A549 (cell line): ENCODE results near the gene RBM7.

Experiments
- JUNB ChIP-seq: fragments of >200 bp; sonication (Bioruptor Twin); formaldehyde crosslinking; IDR thresholded peaks from 2 replicates; pipeline ENCODE4 v1.6.1; 2016
- POLR2A ChIP-seq: IDR thresholded peaks from 2 replicates; pipeline ENCODE4 v1.6.1; 2012; ENCODE audit warnings: mild to moderate bottlenecking, low read length
- RAD21 ChIP-seq, 2 experiments: fragments of >200 bp in 1 of 2; sonication (Bioruptor Twin) in 1 of 2; formaldehyde crosslinking in 1 of 2; IDR thresholded peaks in 1 of 2; conservative IDR thresholded peaks in 1 of 2; 2 replicates in 1 of 2; 3 replicates in 1 of 2; pipeline ENCODE4 v1.6.1; 2012 to 2018; ENCODE audit warnings: inconsistent platforms in 1 of 2
- RCOR1 ChIP-seq: fragments of 150-350 bp; IDR thresholded peaks from 2 replicates; pipeline ENCODE4 v1.6.1; 2014; ENCODE audit warnings: antibody characterized with exemption, low read length, low read depth
- TF ChIP-seq, protein P1 (sequence below): fragments of 450-650 bp; IDR thresholded peaks from 2 replicates; pipeline ENCODE4 v1.6.1; 2014; ENCODE audit warnings: antibody characterized with exemption

DNA sequence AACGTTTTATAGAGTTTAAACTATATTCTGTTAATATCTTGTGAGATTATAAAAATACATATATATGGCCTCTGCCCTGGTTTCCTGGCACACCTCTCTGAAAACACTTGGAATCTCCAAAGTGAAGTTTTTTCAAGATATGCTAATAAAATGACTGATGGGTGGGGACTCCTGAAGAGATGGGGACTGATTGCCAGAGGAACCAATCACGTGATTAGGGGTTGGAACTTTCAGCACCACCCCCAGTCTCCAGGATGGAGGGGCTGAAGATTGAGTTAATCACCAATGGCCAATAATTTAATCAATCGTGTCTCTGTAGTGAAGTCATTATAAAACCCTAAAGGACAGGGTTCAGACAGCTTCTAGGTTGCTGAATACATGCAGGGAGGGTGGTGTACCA lies 37.5 kb upstream of the RBM7 start:
- no peak for TF ChIP-seq JUNB
- no peak for TF ChIP-seq RCOR1
- TF ChIP-seq POLR2A, result no peak
- no peak for TF ChIP-seq RAD21 (conservative IDR thresholded peaks at IDR 0.05 in 1 of 2, IDR thresholded peaks at IDR 0.05 in 1 of 2)
- TF ChIP-seq, protein P1, sequence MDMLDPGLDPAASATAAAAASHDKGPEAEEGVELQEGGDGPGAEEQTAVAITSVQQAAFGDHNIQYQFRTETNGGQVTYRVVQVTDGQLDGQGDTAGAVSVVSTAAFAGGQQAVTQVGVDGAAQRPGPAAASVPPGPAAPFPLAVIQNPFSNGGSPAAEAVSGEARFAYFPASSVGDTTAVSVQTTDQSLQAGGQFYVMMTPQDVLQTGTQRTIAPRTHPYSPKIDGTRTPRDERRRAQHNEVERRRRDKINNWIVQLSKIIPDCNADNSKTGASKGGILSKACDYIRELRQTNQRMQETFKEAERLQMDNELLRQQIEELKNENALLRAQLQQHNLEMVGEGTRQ, result no peak
